RPMI7951 (cell line): ENCODE results near the gene PLXNA4. TPM values are rescaled to one million over a fixed set of nuclear protein-coding genes. Genes with fewer than 3 reads are reported as not detected.

ENCODE experiments used
- DNase-seq: peaks from one replicate; pipeline ENCODE4 v3.0.0-alpha.2; 2012; ENCODE audit warnings: low read depth
- total RNA-seq: library from RNA; depleted of rRNA; stranded (reverse); fragments of >200 nt; shearing (Covaris generic); gene quantifications from 2 replicates; pipeline ENCODE4 v1.2.3, GENCODE V29; 2014

PLXNA4 gene
- total RNA-seq, 1 experiment from 2014 or later: 1.4 TPM

- no peak for DNase-seq
Observed at GRCh38 chr7:132211971-132212370, 364.3 kb downstream of the PLXNA4 start.

- no peak for DNase-seq
Observed at GRCh38 chr7:132210821-132211220, 365.4 kb downstream of the PLXNA4 start.

- no peak for DNase-seq
Observed at GRCh38 chr7:132207782-132208181, 368.5 kb downstream of the PLXNA4 start.

GRCh38 chr7:132207211-132207610 is 369.1 kb downstream of the PLXNA4 start:
- DNase-seq: no peak

GRCh38 chr7:132206594-132206993 is 369.7 kb downstream of the PLXNA4 start:
- no peak for DNase-seq

- DNase-seq: no peak
Observed at GRCh38 chr7:132205509-132205908, 370.8 kb downstream of the PLXNA4 start.

- DNase-seq: no peak
Observed at GRCh38 chr7:132203021-132203420, 373.2 kb downstream of the PLXNA4 start.

GRCh38 chr7:132202541-132202940 is 373.7 kb downstream of the PLXNA4 start:
- no peak for DNase-seq

- no peak for DNase-seq
Observed at GRCh38 chr7:132200141-132200540, 376.1 kb downstream of the PLXNA4 start.

GRCh38 chr7:132199626-132200025 is 376.6 kb downstream of the PLXNA4 start:
- no peak for DNase-seq

GRCh38 chr7:132197772-132198171 is 378.5 kb downstream of the PLXNA4 start:
- DNase-seq: no peak

GRCh38 chr7:132193898-132194297 is 382.4 kb downstream of the PLXNA4 start:
- DNase-seq: no peak

- DNase-seq: no peak
Observed at GRCh38 chr7:132192809-132193208, 383.5 kb downstream of the PLXNA4 start.

GRCh38 chr7:132191418-132191817 is 384.9 kb downstream of the PLXNA4 start:
- DNase-seq: peak; percentile 13

GRCh38 chr7:132190683-132191082 is 385.6 kb downstream of the PLXNA4 start:
- DNase-seq: no peak

GRCh38 chr7:132189881-132190280 is 386.4 kb downstream of the PLXNA4 start:
- no peak for DNase-seq

GRCh38 chr7:132187869-132188789 is 388.1 kb downstream of the PLXNA4 start:
- DNase-seq: no peak

- no peak for DNase-seq
Observed at GRCh38 chr7:132187391-132187790, 388.9 kb downstream of the PLXNA4 start.

GRCh38 chr7:132185150-132185549 is 391.1 kb downstream of the PLXNA4 start:
- DNase-seq: no peak

- no peak for DNase-seq
Observed at GRCh38 chr7:132183781-132184380, 392.4 kb downstream of the PLXNA4 start.

- no peak for DNase-seq
Observed at GRCh38 chr7:132182992-132183391, 393.3 kb downstream of the PLXNA4 start.

- DNase-seq: no peak
Observed at GRCh38 chr7:132181946-132182685, 394.2 kb downstream of the PLXNA4 start.
